HepG2 (cell line): ENCODE results near the gene NIPAL3. TPM values are rescaled to one million over a fixed set of nuclear protein-coding genes. Genes with fewer than 3 reads are reported as not detected.

Source experiments
- ESRRA ChIP-seq: sonication (generic); formaldehyde crosslinking; IDR thresholded peaks from 2 replicates; pipeline ENCODE4 v1.5.1; 2020; ENCODE audit warnings: mild to moderate bottlenecking, low read depth, missing genetic modification reagents
- FOXC1 ChIP-seq: sonication (generic); formaldehyde crosslinking; IDR thresholded peaks from 2 replicates; pipeline ENCODE4 v1.8.0; 2022; ENCODE audit warnings: mild to moderate bottlenecking, missing genetic modification reagents, borderline replicate concordance
- FOXO1 ChIP-seq: sonication (generic); formaldehyde crosslinking; IDR thresholded peaks from 2 replicates; pipeline ENCODE4 v1.4.0; 2020; ENCODE audit warnings: missing genetic modification reagents
- TBL1XR1 ChIP-seq: fragments of 150-350 bp; IDR thresholded peaks from 2 replicates; pipeline ENCODE4 v1.6.1; 2014; ENCODE audit warnings: borderline replicate concordance, low read length; ENCODE audit not compliant: partially characterized antibody
- ZFY ChIP-seq: sonication (generic); formaldehyde crosslinking; IDR thresholded peaks from 2 replicates; pipeline ENCODE4 v1.4.0; 2020; ENCODE audit warnings: missing genetic modification reagents
- ZNF383 ChIP-seq: sonication (generic); formaldehyde crosslinking; IDR thresholded peaks from 2 replicates; pipeline ENCODE4 v1.4.0; 2020; ENCODE audit warnings: missing genetic modification reagents, mild to moderate bottlenecking, borderline replicate concordance
- ZNF468 ChIP-seq: sonication (generic); formaldehyde crosslinking; IDR thresholded peaks from 2 replicates; pipeline ENCODE4 v1.8.0; 2022; ENCODE audit warnings: mild to moderate bottlenecking, moderate library complexity, missing genetic modification reagents
- ZNF510 ChIP-seq: sonication (generic); formaldehyde crosslinking; IDR thresholded peaks from 2 replicates; pipeline ENCODE4 v1.4.0; 2020; ENCODE audit warnings: low read depth, mild to moderate bottlenecking, missing genetic modification reagents
- ZSCAN9 ChIP-seq: IDR thresholded peaks from 2 replicates; pipeline ENCODE4 v1.6.1; 2016; ENCODE audit warnings: borderline replicate concordance
- polyA plus RNA-seq, 8 experiments: library from polyadenylated mRNA; depleted of rRNA in 3 of 8; stranded (reverse) in 7 of 8; unstranded in 1 of 8; fragments of >200 nt; fragmentation: Illumina TruSeq in 4 of 8; extraction: Trizol in 4 of 8; gene quantifications; 2 replicates each; pipeline versions ENCODE4 v1.2.1 to v1.2.3, GENCODE V29; 2011 to 2016; ENCODE audit warnings: low read depth in 4 of 8, missing spikeins in 1 of 8, mixed read lengths in 1 of 8; ENCODE audit not compliant: insufficient read depth in 1 of 8
- total RNA-seq, 5 experiments: library from RNA; depleted of rRNA; stranded (reverse); fragments of >200 nt; fragmentation: Illumina TruSeq; extraction: Trizol; gene quantifications; 2 replicates each; pipeline ENCODE4 v1.2.3, GENCODE V29; 2016; ENCODE audit warnings: low read depth in 1 of 5
- TF ChIP-seq, protein P1 (sequence below): IDR thresholded peaks from 2 replicates; pipeline ENCODE4 v1.6.1; 2016; ENCODE audit warnings: mild to moderate bottlenecking
- TF ChIP-seq, protein P2 (sequence below): sonication (generic); formaldehyde crosslinking; IDR thresholded peaks from 2 replicates; pipeline ENCODE4 v1.4.0; 2020; ENCODE audit warnings: mild to moderate bottlenecking, missing genetic modification reagents

NIPAL3 gene
- total and polyA plus RNA-seq, 2 of the 13 experiments (the other 11 are each of a cell fraction or from before 2014, with no cell fraction given): 5.6 to 8.6 TPM

DNA sequence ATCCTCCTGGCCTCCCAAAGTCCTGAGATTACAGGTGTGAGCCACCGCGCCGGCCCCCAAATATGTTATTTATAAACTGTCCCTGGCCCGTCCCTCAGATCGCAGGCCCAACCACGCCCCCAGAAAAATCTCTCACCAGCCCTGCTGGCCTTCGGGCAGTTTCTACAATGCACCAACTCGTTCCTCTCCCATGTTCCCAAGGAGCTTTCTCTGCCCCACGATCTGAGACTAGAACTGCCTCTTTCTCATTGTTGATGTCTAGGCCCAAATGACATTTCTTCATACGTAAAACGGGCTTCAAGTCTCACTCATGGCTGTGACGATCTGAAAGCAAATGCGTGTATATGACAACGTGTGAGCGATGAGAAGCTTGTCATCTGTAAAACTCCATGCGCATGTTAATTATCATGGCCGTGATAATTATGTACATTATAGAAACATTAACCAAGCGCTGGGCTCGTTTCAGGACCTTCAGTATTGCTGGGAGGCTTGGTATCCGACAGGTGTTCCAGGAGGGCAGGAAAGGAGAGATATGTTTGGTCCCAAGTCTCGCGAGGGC is 748 bp upstream of the NIPAL3 start (continued):
- TF ChIP-seq ZNF468 (CRISPR knock-in tag) (no peak), ESRRA (0 out of 2 replicates have a peak, but pooled peaks have one; percentile 33), FOXO1 (CRISPR knock-in tag) (no peak), TBL1XR1 (no peak), ZNF383 (peak; percentile 52; the same call in 1 of the 2 replicates), ZSCAN9 (0 out of 2 replicates have a peak, but pooled peaks have one; percentile 0), ZFY (peak; percentile 12; the same call in 1 of the 2 replicates), FOXC1 (CRISPR knock-in tag) (peak; percentile 38; the same call in 1 of the 2 replicates), ZNF510 (CRISPR knock-in tag) (peak; percentile 60; the same call in 1 of the 2 replicates)
- TF ChIP-seq, protein P1, sequence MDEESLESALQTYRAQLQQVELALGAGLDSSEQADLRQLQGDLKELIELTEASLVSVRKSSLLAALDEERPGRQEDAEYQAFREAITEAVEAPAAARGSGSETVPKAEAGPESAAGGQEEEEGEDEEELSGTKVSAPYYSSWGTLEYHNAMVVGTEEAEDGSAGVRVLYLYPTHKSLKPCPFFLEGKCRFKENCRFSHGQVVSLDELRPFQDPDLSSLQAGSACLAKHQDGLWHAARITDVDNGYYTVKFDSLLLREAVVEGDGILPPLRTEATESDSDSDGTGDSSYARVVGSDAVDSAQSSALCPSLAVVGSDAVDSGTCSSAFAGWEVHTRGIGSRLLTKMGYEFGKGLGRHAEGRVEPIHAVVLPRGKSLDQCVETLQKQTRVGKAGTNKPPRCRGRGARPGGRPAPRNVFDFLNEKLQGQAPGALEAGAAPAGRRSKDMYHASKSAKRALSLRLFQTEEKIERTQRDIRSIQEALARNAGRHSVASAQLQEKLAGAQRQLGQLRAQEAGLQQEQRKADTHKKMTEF (CRISPR knock-in tag): no peak
- TF ChIP-seq, protein P2, sequence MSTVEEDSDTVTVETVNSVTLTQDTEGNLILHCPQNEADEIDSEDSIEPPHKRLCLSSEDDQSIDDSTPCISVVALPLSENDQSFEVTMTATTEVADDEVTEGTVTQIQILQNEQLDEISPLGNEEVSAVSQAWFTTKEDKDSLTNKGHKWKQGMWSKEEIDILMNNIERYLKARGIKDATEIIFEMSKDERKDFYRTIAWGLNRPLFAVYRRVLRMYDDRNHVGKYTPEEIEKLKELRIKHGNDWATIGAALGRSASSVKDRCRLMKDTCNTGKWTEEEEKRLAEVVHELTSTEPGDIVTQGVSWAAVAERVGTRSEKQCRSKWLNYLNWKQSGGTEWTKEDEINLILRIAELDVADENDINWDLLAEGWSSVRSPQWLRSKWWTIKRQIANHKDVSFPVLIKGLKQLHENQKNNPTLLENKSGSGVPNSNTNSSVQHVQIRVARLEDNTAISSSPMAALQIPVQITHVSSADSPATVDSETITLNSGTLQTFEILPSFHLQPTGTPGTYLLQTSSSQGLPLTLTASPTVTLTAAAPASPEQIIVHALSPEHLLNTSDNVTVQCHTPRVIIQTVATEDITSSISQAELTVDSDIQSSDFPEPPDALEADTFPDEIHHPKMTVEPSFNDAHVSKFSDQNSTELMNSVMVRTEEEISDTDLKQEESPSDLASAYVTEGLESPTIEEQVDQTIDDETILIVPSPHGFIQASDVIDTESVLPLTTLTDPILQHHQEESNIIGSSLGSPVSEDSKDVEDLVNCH (CRISPR knock-in tag): 0 out of 2 replicates have a peak, but pooled peaks have one; percentile 59
